GM19397 (cell line): ENCODE results near the gene GMDS.

Experiments used
- ATAC-seq: cut with Tn5 transposase; IDR thresholded peaks from one replicate; pipeline ENCODE4 v1.9.1; 2021; ENCODE audit warnings: mild to moderate bottlenecking, moderate library complexity; ENCODE audit not compliant: unreplicated experiment

Gene GMDS

DNA sequence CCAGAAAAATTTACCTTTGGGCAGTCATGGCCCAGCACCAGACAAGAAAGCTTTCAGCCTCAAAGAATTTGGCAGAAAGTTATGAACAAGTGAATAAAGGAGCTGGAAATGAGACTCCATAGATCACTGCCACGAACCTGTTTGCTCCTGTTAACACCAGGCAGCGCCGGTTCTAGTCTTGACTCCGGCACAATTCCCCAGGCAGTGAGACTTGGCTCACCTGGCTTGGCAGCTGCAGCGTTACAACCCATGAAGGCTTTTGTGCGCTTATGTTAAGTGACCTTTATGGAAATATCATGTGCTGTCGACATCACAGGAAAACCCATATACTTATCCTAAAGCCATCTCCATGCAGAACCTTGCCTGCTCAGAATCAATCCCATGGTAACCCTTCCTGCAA lies 657.9 kb downstream of the GMDS start:
- ATAC-seq = no peak

GRCh38 chr6:1586861-1587450 lies 658.4 kb downstream of the GMDS start:
- ATAC-seq = no peak

DNA sequence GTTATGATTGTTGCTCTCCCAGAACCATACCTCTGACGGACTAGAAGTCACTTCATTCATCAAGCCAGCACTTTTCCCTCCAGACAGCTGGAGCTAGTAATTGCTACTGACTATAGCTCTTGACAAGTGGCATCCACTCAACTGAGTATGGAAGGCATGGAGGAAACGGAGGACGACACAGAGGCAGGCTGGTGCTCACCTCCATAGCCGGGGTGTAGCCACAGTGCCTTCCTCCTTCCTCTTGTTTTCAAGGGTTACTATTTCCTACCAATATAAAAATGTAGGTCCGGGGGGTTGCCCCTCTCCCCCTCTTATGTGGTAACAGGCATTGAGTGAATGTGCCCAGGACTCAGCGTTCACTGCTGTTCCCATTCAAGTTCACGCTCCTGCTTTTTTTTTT lies 659.1 kb downstream of the GMDS start:
- ATAC-seq = no peak

DNA sequence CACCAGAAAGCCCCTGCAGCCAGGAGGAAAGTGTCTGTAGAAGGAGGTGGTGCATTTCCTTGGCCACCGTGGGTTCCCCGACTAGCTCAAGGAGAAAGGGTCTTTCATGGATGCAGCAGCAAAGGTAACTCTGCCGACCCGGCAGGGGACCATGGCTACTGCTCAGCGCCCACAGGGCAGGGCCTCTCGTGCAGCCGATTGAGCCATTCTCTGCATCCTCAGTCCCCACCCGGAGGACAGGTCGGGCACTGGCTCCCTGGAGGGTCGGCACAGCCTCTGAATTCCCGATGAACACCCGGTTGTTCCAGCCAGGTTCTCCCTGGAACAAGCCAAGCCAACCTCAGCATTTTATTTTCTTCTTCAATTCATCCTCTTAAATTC lies 659.7 kb downstream of the GMDS start:
- no peak for ATAC-seq

DNA sequence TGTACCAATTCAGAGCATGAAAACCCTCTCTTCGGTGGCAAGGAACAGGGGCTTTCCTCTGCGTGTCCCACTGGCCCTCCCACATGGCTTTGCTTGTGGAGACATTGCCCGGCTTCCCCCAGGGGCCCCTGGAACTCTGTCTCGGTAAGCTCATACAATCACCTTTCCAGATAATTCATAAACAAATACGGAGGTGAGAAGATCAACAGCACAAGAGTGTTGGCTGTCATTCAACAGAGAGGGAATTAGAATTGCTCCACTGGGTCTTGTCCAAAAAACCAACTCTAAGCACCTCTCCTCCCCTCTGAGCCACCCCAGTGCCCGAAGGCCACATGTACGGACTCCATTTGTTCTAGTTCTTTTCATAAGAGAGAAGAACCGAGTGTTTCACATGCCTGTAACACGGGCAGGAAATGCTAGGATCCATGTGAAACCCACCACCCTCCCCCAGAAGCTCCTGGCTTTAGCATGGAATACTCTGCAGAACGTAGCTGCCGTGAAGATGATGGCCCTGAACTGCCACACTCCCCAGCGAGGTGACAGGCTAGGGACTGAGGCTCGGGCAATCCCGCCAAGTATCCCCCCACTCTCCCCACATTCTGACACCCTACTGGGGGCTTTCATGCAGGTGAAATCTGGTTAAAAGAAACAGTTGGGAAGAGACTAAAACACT lies 660.3 kb downstream of the GMDS start:
- no peak for ATAC-seq

GRCh38 chr6:1584146-1584545 lies 661.3 kb downstream of the GMDS start:
- no peak for ATAC-seq

GRCh38 chr6:1581120-1581991 lies 664.0 kb downstream of the GMDS start:
- no peak for ATAC-seq

GRCh38 chr6:1580585-1580984 lies 664.8 kb downstream of the GMDS start:
- ATAC-seq = no peak

DNA sequence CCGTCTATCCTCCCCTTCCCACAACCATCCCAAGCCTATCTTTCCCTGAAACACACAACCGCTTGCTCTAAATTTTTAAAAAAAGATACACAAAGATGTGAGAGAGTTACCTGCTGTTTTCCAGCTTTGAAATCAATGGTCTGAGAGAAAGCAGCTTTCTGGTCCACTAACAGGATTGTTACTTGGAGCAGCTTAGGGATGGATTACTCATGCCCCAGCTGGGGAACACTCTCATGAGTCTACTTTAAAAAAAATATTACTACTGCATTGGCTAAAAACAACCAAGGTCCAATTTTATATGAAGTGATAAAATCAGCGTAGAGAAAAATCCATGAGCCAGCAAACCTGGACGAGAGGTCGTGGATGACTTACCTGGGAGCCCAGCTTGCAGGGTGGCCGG lies 665.3 kb downstream of the GMDS start:
- ATAC-seq = no peak

GRCh38 chr6:1579096-1579495 lies 666.3 kb downstream of the GMDS start:
- ATAC-seq = no peak

GRCh38 chr6:1577896-1578745 lies 667.3 kb downstream of the GMDS start:
- no peak for ATAC-seq

DNA sequence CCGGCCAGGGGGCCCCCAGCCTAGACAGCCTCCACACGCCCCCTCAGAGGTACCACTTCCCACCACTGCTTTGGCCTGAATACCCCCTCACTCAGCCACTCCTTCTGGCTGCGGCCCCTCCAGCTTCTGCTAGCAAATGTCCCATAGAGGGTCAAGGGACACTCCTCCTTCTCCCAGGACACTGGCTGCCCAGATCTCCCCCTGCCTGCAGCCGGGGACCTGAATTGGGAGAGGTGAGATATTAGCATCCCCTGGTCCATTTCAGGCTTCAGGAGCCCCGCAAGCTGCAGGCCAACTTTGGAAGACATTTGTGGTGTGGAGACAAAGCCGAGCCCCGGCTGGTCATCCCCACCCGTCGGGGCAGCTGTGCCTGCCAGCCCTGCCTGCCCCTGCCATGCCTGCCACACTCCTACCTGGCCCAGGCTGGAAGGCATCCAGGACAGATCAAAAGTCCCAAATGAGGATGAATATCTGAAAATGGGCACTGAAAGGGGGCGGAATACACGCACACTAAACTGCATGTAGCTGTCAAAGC lies 668.2 kb downstream of the GMDS start:
- ATAC-seq = no peak

GRCh38 chr6:1576711-1577110 lies 668.7 kb downstream of the GMDS start:
- ATAC-seq = no peak

DNA sequence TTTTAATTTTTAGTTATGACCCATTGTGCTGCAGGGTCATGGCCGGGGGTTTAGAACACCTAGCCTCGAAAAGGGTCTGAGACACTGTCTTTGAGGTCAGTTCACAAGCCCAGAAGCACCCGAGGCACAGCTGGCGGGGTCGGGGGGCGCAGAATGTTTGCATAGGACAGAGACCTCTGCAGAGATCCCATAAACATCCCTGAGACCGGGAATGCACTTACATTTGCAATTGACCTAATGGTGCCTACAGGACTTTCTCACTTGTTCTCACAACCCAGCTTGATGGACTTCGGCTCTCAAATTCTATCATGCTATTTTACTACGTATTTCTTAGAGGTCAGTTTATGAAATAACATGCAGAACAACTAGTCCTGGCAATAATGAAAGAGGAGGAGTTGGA lies 669.2 kb downstream of the GMDS start:
- ATAC-seq = no peak

- no peak for ATAC-seq
These were observed 670.0 kb downstream of the GMDS start for GRCh38 chr6:1575210-1576041.

DNA sequence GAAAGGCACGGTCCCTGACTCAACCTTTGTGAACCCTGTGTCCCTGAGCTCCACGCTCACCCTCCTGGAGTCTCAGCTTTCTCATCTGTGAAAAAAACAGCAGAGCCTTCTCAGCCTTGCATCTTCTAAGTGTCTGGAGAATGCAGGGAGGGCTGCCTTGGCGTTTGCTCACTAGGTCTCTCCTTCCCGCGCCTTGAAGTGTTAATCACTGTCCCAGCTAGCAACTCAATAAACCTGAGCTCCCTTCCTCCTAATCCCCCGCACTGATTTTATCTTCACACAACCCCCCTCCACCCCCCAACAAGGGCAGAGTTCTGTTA lies 670.6 kb downstream of the GMDS start:
- no peak for ATAC-seq

DNA sequence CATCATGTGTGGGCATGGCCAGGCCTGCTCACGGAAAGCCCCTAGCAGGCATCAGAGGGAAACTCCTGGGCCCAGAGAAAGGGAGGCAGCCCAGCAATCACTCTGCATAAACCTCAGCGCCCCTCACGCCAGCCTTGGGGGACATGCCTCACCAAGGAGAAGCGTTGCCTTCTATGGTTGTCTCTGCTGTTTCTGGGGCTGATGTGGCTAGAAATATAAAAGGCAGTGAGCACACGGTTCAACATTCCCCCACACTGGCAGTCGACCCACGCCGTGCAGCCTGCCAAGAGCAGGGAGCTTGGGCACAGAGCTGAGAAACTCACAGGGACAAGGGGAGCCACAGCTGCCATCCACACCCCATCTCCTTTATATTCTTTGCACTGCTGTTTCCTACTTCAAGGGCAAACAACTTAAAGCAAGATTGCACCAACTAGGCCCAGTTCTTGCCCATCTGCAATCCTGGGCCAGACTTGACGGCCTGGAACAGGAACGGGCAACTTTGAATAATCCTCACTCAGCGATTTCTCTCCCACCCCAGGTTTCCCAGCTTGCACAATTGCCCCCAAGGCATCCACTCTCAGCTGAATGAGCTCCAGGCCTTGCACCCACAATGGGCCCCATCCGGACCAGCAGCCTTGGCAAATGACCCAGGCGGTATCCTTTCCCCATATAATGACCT lies 671.2 kb downstream of the GMDS start:
- ATAC-seq = no peak
